H9 (cell line): ENCODE data around the gene PRUNE2. TPM values are rescaled to one million over a fixed set of nuclear protein-coding genes. Genes with fewer than 3 reads are reported as not detected.

ENCODE experiments used
- DNase-seq: peaks from one replicate; pipeline ENCODE4 v3.0.0-alpha.2; 2017
- H2AFZ ChIP-seq: one replicate; pipeline ENCODE4 v1.6.1; 2013; ENCODE audit warnings: mild to moderate bottlenecking, low read length, control low read depth, moderate library complexity
- H2AK5ac ChIP-seq: 2 replicates; pipeline ENCODE4 v1.6.1; 2013; ENCODE audit warnings: low read length, control low read depth, mixed read lengths; ENCODE audit not compliant: insufficient read length
- H2BK120ac ChIP-seq: one replicate; pipeline ENCODE4 v1.6.1; 2013; ENCODE audit warnings: low read depth, mild to moderate bottlenecking, low read length, control low read depth, inconsistent platforms; ENCODE audit not compliant: poor library complexity, severe bottlenecking
- H2BK12ac ChIP-seq: 2 replicates; pipeline ENCODE4 v1.6.1; 2013; ENCODE audit warnings: low read length, control low read depth, mixed read lengths, low read depth; ENCODE audit not compliant: insufficient read length
- H2BK15ac ChIP-seq: 2 replicates; pipeline ENCODE4 v1.6.1; 2013; ENCODE audit warnings: low read depth, low read length, control low read depth
- H2BK20ac ChIP-seq: one replicate; pipeline ENCODE4 v1.6.1; 2013; ENCODE audit warnings: low read depth, mild to moderate bottlenecking, low read length, control low read depth, inconsistent platforms; ENCODE audit not compliant: poor library complexity, severe bottlenecking
- H2BK5ac ChIP-seq: 2 replicates; pipeline ENCODE4 v1.6.1; 2013; ENCODE audit warnings: low read length, control low read depth, mixed read lengths; ENCODE audit not compliant: insufficient read length
- H3K14ac ChIP-seq: 2 replicates; pipeline ENCODE4 v1.6.1; 2013; ENCODE audit warnings: low read length, control low read depth; ENCODE audit not compliant: insufficient read depth
- H3K18ac ChIP-seq: 2 replicates; pipeline ENCODE4 v1.6.1; 2013; ENCODE audit warnings: low read depth, mild to moderate bottlenecking, mixed read lengths, low read length, control low read depth; ENCODE audit not compliant: insufficient read length
- H3K23ac ChIP-seq: 2 replicates; pipeline ENCODE4 v1.6.1; 2013; ENCODE audit warnings: low read length, control low read depth, mixed read lengths, low read depth; ENCODE audit not compliant: insufficient read length
- H3K23me2 ChIP-seq: 2 replicates; pipeline ENCODE4 v1.6.1; 2013; ENCODE audit warnings: low read depth, mild to moderate bottlenecking, mixed read lengths, low read length, control low read depth; ENCODE audit not compliant: insufficient read length, poor library complexity, severe bottlenecking
- H3K27ac ChIP-seq: 2 replicates; pipeline ENCODE4 v1.5.1; 2013; ENCODE audit warnings: low read length, control low read depth, mixed read lengths, low read depth; ENCODE audit not compliant: insufficient read length
- H3K27me3 ChIP-seq: 2 replicates; pipeline ENCODE4 v1.6.1; 2013; ENCODE audit warnings: low read length, control low read depth, inconsistent platforms; ENCODE audit not compliant: insufficient read depth
- H3K4ac ChIP-seq: 2 replicates; pipeline ENCODE4 v1.6.1; 2013; ENCODE audit warnings: low read depth, mild to moderate bottlenecking, control low read depth, inconsistent platforms, low read length, moderate library complexity
- H3K4me1 ChIP-seq: 2 replicates; pipeline ENCODE4 v1.6.1; 2013; ENCODE audit warnings: low read length, control low read depth, inconsistent platforms; ENCODE audit not compliant: insufficient read depth
- H3K4me2 ChIP-seq: 2 replicates; pipeline ENCODE4 v1.6.1; 2013; ENCODE audit warnings: low read length, control low read depth, mixed read lengths; ENCODE audit not compliant: insufficient read length, insufficient read depth
- H3K56ac ChIP-seq: 2 replicates; pipeline ENCODE4 v1.6.1; 2013; ENCODE audit warnings: low read depth, mild to moderate bottlenecking, mixed read lengths, low read length, control low read depth; ENCODE audit not compliant: insufficient read length
- H3K79me1 ChIP-seq: 2 replicates; pipeline ENCODE4 v1.6.1; 2013; ENCODE audit warnings: low read depth, mild to moderate bottlenecking, moderate library complexity, low read length, control low read depth, inconsistent platforms; ENCODE audit not compliant: insufficient read depth, poor library complexity, severe bottlenecking
- H3K79me2 ChIP-seq: 2 replicates; pipeline ENCODE4 v1.6.1; 2013; ENCODE audit warnings: low read length, control low read depth, inconsistent platforms; ENCODE audit not compliant: insufficient read depth
- H3K9ac ChIP-seq: 2 replicates; pipeline ENCODE4 v1.6.1; 2013; ENCODE audit warnings: low read length, control low read depth, mixed read lengths; ENCODE audit not compliant: insufficient read length; ENCODE audit errors: extremely low read depth
- H3K9me3 ChIP-seq: one replicate; pipeline ENCODE4 v1.6.1; 2013; ENCODE audit warnings: low read depth, low read length, inconsistent platforms; ENCODE audit not compliant: control insufficient read depth
- H3T11ph ChIP-seq: one replicate; pipeline ENCODE4 v1.6.1; 2013; ENCODE audit warnings: mild to moderate bottlenecking, low read length, control low read depth, inconsistent platforms
- H4K20me1 ChIP-seq: one replicate; pipeline ENCODE4 v1.6.1; 2013; ENCODE audit not compliant: control insufficient read depth, insufficient read length, insufficient read depth
- H4K5ac ChIP-seq: 2 replicates; pipeline ENCODE4 v1.6.1; 2013; ENCODE audit warnings: low read depth, mild to moderate bottlenecking, mixed read lengths, low read length, control low read depth; ENCODE audit not compliant: insufficient read length
- H4K8ac ChIP-seq: replicated peaks from 2 replicates; pipeline ENCODE4 v1.6.1; 2013; ENCODE audit warnings: low read length, control low read depth, mixed read lengths, low read depth; ENCODE audit not compliant: insufficient read length
- H4K91ac ChIP-seq: 2 replicates; pipeline ENCODE4 v1.6.1; 2013; ENCODE audit warnings: low read depth, mild to moderate bottlenecking, moderate library complexity, mixed read lengths, low read length, control low read depth; ENCODE audit not compliant: insufficient read length
- H3K27ac Mint-ChIP-seq, 3 experiments: 2 replicates in 2 of 3; 3 replicates in 1 of 3; pipeline ENCODE4 v1.8.0; 2020 to 2021; ENCODE audit warnings: mixed read lengths in 3 of 3, mild to moderate bottlenecking in 1 of 3, moderate library complexity in 1 of 3
- H3K27me3 Mint-ChIP-seq: 2 replicates; pipeline ENCODE4 v1.8.0; 2021; ENCODE audit warnings: low read depth, mild to moderate bottlenecking, moderate library complexity, mixed read lengths
- H3K36me3 Mint-ChIP-seq, 3 experiments: 2 replicates in 2 of 3; 3 replicates in 1 of 3; pipeline ENCODE4 v1.8.0; 2020 to 2021; ENCODE audit warnings: low read depth in 3 of 3, mixed read lengths in 3 of 3; ENCODE audit not compliant: insufficient read depth in 1 of 3
- H3K4me1 Mint-ChIP-seq, 2 experiments: 2 replicates each; pipeline ENCODE4 v1.8.0; 2020; ENCODE audit warnings: mixed read lengths in 2 of 2
- H3K4me3 Mint-ChIP-seq, 2 experiments: 2 replicates in 1 of 2; 3 replicates in 1 of 2; pipeline ENCODE4 v1.8.0; 2020 to 2021; ENCODE audit warnings: mild to moderate bottlenecking in 2 of 2, mixed read lengths in 2 of 2, moderate library complexity in 1 of 2
- H3K9me3 Mint-ChIP-seq, 2 experiments: 2 replicates in 1 of 2; 3 replicates in 1 of 2; pipeline ENCODE4 v1.8.0; 2020; ENCODE audit warnings: mild to moderate bottlenecking in 2 of 2, mixed read lengths in 2 of 2, moderate library complexity in 1 of 2
- WGBS: extraction: QIAGEN DNeasy Blood & Tissue Kit; methylation state at CpG from one replicate; pipeline ENCODE4 v1.1.7; 2013; ENCODE audit warnings: missing lambda C conversion rate, low lambda C conversion rate, mixed read lengths; ENCODE audit not compliant: insufficient read length; ENCODE audit errors: extremely low coverage; 5-methylcytosine and 5-hydroxymethylcytosine counted together
- total RNA-seq: library from RNA; stranded (reverse); gene quantifications from 2 replicates; pipeline ENCODE4 v1.2.1, GENCODE V29; 2021
- TF ChIP-seq, protein P1 (sequence below): fragments of 200-600 bp; sonication (generic); conservative IDR thresholded peaks from 3 replicates; pipeline ENCODE4 v1.8.0; 2021; ENCODE audit warnings: antibody characterized with exemption, mild to moderate bottlenecking

Gene PRUNE2
- total RNA-seq, 1 experiment from 2014 or later: 12.1 TPM

DNA sequence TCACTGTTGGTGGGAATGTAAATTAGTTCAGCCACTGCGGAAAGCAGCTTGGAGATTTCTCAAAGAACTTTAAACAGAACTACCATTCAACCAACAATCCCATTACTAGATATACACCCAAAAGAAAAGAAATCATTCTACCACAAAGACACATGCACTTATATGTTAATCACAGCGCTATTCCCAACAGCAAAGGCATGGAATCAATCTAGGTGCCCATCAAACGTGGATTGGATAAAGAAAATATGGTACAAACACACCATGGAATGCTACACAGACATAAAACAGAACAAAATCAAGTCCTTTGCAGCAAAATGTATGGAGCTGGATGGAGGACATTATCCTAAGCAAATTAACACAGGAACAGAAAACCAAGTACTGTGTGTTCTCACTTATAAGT lies 42.1 kb downstream of the PRUNE2 start:
- Mint-ChIP-seq H3K27me3 (no peaks in the 10 kb centered on the region), H3K9me3 (no peaks in the 10 kb centered on the region), H3K4me1 (peaks cover 30 to 33% of the 10 kb centered on the region in 2 experiments), H3K27ac (peak overlapping the region in 1 of 3 experiments; percentile 35; a peak in 1 of 7 replicates), H3K36me3 (no peaks in the 10 kb centered on the region), H3K4me3 (no peak overlapping the region)
- H3K9ac ChIP-seq: no peak overlapping the region
- H2BK120ac ChIP-seq: no peak overlapping the region
- H4K91ac ChIP-seq: no peak overlapping the region
- no peaks in the 10 kb centered on the region for H3K27me3 ChIP-seq
- H2AFZ ChIP-seq: no peak overlapping the region
- no peak overlapping the region for H4K5ac ChIP-seq
- no peaks in the 10 kb centered on the region for H3K79me2 ChIP-seq
- H4K20me1 ChIP-seq: no peaks in the 10 kb centered on the region
- peaks cover under 1% of the 10 kb centered on the region; the same call in 1 of the 2 replicates for H3K4me1 ChIP-seq
- H2BK15ac ChIP-seq: no peak overlapping the region
- no peak overlapping the region for H3K56ac ChIP-seq
- no peak overlapping the region for H2BK5ac ChIP-seq
- no peak overlapping the region for H4K8ac ChIP-seq
- no peaks in the 10 kb centered on the region for H3K79me1 ChIP-seq
- no peak overlapping the region for H3K4ac ChIP-seq
- whole genome bisulfite sequencing: no CpG with 5 or more reads among the region's 3 CpGs
- H3K9me3 ChIP-seq: no peaks in the 10 kb centered on the region
- DNase-seq: no peak
- H3K23me2 ChIP-seq: no peaks in the 10 kb centered on the region
- no peak overlapping the region for H3K27ac ChIP-seq
- H2AK5ac ChIP-seq: no peak overlapping the region
- H3T11ph ChIP-seq: no peak overlapping the region
- H3K4me2 ChIP-seq: no peak overlapping the region
- no peak overlapping the region for H3K14ac ChIP-seq
- no peak overlapping the region for H2BK12ac ChIP-seq
- no peak overlapping the region for H3K18ac ChIP-seq
- no peak overlapping the region for H3K23ac ChIP-seq
- no peak overlapping the region for H2BK20ac ChIP-seq
- TF ChIP-seq, protein P1, sequence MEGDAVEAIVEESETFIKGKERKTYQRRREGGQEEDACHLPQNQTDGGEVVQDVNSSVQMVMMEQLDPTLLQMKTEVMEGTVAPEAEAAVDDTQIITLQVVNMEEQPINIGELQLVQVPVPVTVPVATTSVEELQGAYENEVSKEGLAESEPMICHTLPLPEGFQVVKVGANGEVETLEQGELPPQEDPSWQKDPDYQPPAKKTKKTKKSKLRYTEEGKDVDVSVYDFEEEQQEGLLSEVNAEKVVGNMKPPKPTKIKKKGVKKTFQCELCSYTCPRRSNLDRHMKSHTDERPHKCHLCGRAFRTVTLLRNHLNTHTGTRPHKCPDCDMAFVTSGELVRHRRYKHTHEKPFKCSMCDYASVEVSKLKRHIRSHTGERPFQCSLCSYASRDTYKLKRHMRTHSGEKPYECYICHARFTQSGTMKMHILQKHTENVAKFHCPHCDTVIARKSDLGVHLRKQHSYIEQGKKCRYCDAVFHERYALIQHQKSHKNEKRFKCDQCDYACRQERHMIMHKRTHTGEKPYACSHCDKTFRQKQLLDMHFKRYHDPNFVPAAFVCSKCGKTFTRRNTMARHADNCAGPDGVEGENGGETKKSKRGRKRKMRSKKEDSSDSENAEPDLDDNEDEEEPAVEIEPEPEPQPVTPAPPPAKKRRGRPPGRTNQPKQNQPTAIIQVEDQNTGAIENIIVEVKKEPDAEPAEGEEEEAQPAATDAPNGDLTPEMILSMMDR: no peak
